Measurements from ENCODE around the gene LTN1.
"Not testable (repeated sequence)": the region's sequence is repeated elsewhere in the genome, so short reads cannot be mapped to it uniquely, and the experiment has no call there.

LTN1 gene

GRCh38 chr21:28979092-28979491, 13.6 kb downstream of the LTN1 start:
- no peak for DNase-seq

- no peak for DNase-seq
Observed at GRCh38 chr21:28975397-28975796, 17.3 kb downstream of the LTN1 start.

GRCh38 chr21:28974531-28975227, 18.0 kb downstream of the LTN1 start:
- no peak for DNase-seq

GRCh38 chr21:28972398-28972797, 20.3 kb downstream of the LTN1 start:
- DNase-seq = no peak

- no peak for DNase-seq
Observed at GRCh38 chr21:28971171-28971570, 21.5 kb downstream of the LTN1 start.

GRCh38 chr21:28963831-28964230, 28.8 kb downstream of the LTN1 start:
- no peak for DNase-seq

GRCh38 chr21:28962465-28962864, 30.2 kb downstream of the LTN1 start:
- no peak for DNase-seq

- DNase-seq = no peak
Observed at GRCh38 chr21:28961927-28962326, 30.8 kb downstream of the LTN1 start.

- DNase-seq = no peak
Observed at GRCh38 chr21:28960245-28960644, 32.4 kb downstream of the LTN1 start.

- no peak for DNase-seq
Observed at GRCh38 chr21:28959367-28960099, 33.1 kb downstream of the LTN1 start.

GRCh38 chr21:28953247-28953646, 39.4 kb downstream of the LTN1 start:
- no peak for DNase-seq

GRCh38 chr21:28952686-28953085, 40.0 kb downstream of the LTN1 start:
- DNase-seq = no peak

GRCh38 chr21:28949318-28949717, 43.4 kb downstream of the LTN1 start:
- no peak for DNase-seq

GRCh38 chr21:28944296-28944695, 48.4 kb downstream of the LTN1 start:
- no peak for DNase-seq

- no peak for DNase-seq
Observed at GRCh38 chr21:28943631-28944030, 49.0 kb downstream of the LTN1 start.

GRCh38 chr21:28938726-28939125, 54.0 kb downstream of the LTN1 start:
- DNase-seq = no peak

GRCh38 chr21:28937737-28938136, 54.9 kb downstream of the LTN1 start:
- DNase-seq = no peak

- DNase-seq = no peak
Observed at GRCh38 chr21:28936721-28937120, 56.0 kb downstream of the LTN1 start.

GRCh38 chr21:28936036-28936435, 56.6 kb downstream of the LTN1 start:
- no peak for DNase-seq

GRCh38 chr21:28932717-28933116, 60.0 kb downstream of the LTN1 start:
- no peak for DNase-seq

- DNase-seq = not testable (repeated sequence)
Observed at GRCh38 chr21:28931708-28932372, 60.8 kb downstream of the LTN1 start.

GRCh38 chr21:28928578-28929420, 63.9 kb downstream of the LTN1 start:
- DNase-seq = no peak

GRCh38 chr21:28927130-28927529, 65.5 kb downstream of the LTN1 start:
- DNase-seq = no peak
